Bronchial epithelial cell (primary cell): Measurements from ENCODE around the gene PCK2. TPM values are rescaled to one million over a fixed set of nuclear protein-coding genes. Genes with fewer than 3 reads are reported as not detected.

Experiments
- DNase-seq: peaks from one replicate; pipeline ENCODE4 v3.0.0-alpha.2; 2010; ENCODE audit warnings: low read depth
- FAIRE-seq: peaks from 2 replicates; lab custom pipeline; 2011; peaks lifted over from hg19 to GRCh38; lab: Jason Lieb, UNC
- H3K27me3 ChIP-seq: 2 replicates; pipeline ENCODE4 v1.5.1; 2011; ENCODE audit warnings: low read length; ENCODE audit not compliant: control insufficient read depth, insufficient read depth
- H3K36me3 ChIP-seq: 2 replicates; pipeline ENCODE4 v1.5.1; 2011; ENCODE audit warnings: low read length; ENCODE audit not compliant: control insufficient read depth, insufficient read depth
- H3K4me3 ChIP-seq: 2 replicates; pipeline ENCODE4 v1.5.1; 2011; ENCODE audit warnings: mild to moderate bottlenecking, low read depth, low read length, control low read depth
- total RNA-seq: library from RNA; depleted of rRNA; stranded (reverse); fragments of >200 nt; gene quantifications from 2 replicates; pipeline ENCODE4 v1.2.1, GENCODE V29; 2014
- TF ChIP-seq, protein P1 (sequence below): IDR thresholded peaks from 2 replicates; pipeline ENCODE4 v1.5.1; 2011; ENCODE audit warnings: mild to moderate bottlenecking, moderate library complexity, low read length, control low read depth, inconsistent platforms; ENCODE audit not compliant: insufficient read depth, severe bottlenecking

PCK2 gene
- total RNA-seq, 1 donor from 2014 or later: 84.8 TPM

GRCh38 chr14:24072436-24072835 lies 21.7 kb upstream of the PCK2 start:
- Histone ChIP-seq H3K27me3 (peaks cover 6% of the 10 kb centered on the region), H3K36me3 (no peaks in the 10 kb centered on the region), H3K4me3 (no peak overlapping the region)
- no peak for FAIRE-seq
- TF ChIP-seq, protein P1, sequence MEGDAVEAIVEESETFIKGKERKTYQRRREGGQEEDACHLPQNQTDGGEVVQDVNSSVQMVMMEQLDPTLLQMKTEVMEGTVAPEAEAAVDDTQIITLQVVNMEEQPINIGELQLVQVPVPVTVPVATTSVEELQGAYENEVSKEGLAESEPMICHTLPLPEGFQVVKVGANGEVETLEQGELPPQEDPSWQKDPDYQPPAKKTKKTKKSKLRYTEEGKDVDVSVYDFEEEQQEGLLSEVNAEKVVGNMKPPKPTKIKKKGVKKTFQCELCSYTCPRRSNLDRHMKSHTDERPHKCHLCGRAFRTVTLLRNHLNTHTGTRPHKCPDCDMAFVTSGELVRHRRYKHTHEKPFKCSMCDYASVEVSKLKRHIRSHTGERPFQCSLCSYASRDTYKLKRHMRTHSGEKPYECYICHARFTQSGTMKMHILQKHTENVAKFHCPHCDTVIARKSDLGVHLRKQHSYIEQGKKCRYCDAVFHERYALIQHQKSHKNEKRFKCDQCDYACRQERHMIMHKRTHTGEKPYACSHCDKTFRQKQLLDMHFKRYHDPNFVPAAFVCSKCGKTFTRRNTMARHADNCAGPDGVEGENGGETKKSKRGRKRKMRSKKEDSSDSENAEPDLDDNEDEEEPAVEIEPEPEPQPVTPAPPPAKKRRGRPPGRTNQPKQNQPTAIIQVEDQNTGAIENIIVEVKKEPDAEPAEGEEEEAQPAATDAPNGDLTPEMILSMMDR: no peak
- no peak for DNase-seq

- Histone ChIP-seq H3K27me3 (peaks cover 8% of the 10 kb centered on the region), H3K36me3 (no peaks in the 10 kb centered on the region), H3K4me3 (no peak overlapping the region)
- FAIRE-seq: no peak
- TF ChIP-seq, protein P1: no peak
- DNase-seq: no peak
These were observed 20.9 kb upstream of the PCK2 start for GRCh38 chr14:24072881-24073877.

GRCh38 chr14:24074625-24075484 lies 19.3 kb upstream of the PCK2 start:
- no peak overlapping the region for H3K4me3 ChIP-seq
- TF ChIP-seq, protein P1: no peak
- no peaks in the 10 kb centered on the region for H3K36me3 ChIP-seq
- peaks cover 9% of the 10 kb centered on the region for H3K27me3 ChIP-seq
- FAIRE-seq: no peak
- DNase-seq: no peak

GRCh38 chr14:24075485-24076301 lies 18.4 kb upstream of the PCK2 start:
- no peak for DNase-seq
- Histone ChIP-seq H3K27me3 (peaks cover 7% of the 10 kb centered on the region), H3K4me3 (no peak overlapping the region), H3K36me3 (no peaks in the 10 kb centered on the region)
- FAIRE-seq: no peak
- TF ChIP-seq, protein P1: no peak

- no peaks in the 10 kb centered on the region for H3K36me3 ChIP-seq
- FAIRE-seq (no peak), DNase-seq (no peak)
- peaks cover 7% of the 10 kb centered on the region for H3K27me3 ChIP-seq
- TF ChIP-seq, protein P1: no peak
- H3K4me3 ChIP-seq: no peak overlapping the region
These were observed 17.9 kb upstream of the PCK2 start for GRCh38 chr14:24076302-24076601.
